Upper lobe of left lung (tissue), 6 donors: ENCODE data around the gene ATP10A. TPM values are rescaled to one million over a fixed set of nuclear protein-coding genes. Genes with fewer than 3 reads are reported as not detected.

ENCODE experiments used
- ATAC-seq, 2 donors: fragments of 200-7000 bp; cut with Tn5 transposase; one replicate each; pipeline ENCODE4 v1.9.1; 2022; ENCODE audit warnings: mild to moderate bottlenecking in 2 of 2, moderate library complexity in 2 of 2; ENCODE audit not compliant: low FRiP score in 2 of 2
- DNase-seq, 2 donors: peaks; one replicate each; pipeline ENCODE4 v3.0.0-alpha.2; 2019 to 2020
- H3K27ac ChIP-seq, 4 donors: fragments of 200-600 bp; sonication (generic); one replicate each; pipeline ENCODE4 v1.5.1; 2016 to 2019
- H3K27me3 ChIP-seq, 4 donors: fragments of 200-600 bp; sonication (generic); one replicate each; pipeline ENCODE4 v1.5.1; 2017 to 2019
- H3K36me3 ChIP-seq, 4 donors: fragments of 200-600 bp; sonication (generic); one replicate each; pipeline ENCODE4 v1.5.1; 2016 to 2019
- H3K4me1 ChIP-seq, 4 donors: fragments of 200-600 bp; sonication (generic); one replicate each; pipeline ENCODE4 v1.5.1; 2018 to 2019
- H3K4me3 ChIP-seq, 4 donors: fragments of 200-600 bp; sonication (generic); one replicate each; pipeline ENCODE4 v1.5.1; 2017 to 2019; ENCODE audit warnings: mild to moderate bottlenecking in 2 of 4, moderate library complexity in 1 of 4
- H3K9me3 ChIP-seq, 4 donors: fragments of 200-600 bp; sonication (generic); one replicate each; pipeline ENCODE4 v1.5.1; 2018 to 2019
- EP300 ChIP-seq, 4 donors: sonication (generic); formaldehyde crosslinking; IDR thresholded peaks; one replicate each; pipeline ENCODE4 v1.5.1; 2017; ENCODE audit warnings: antibody characterized with exemption in 4 of 4, control low read depth in 2 of 4
- POLR2A ChIP-seq, 4 donors: fragments of 450-650 bp; IDR thresholded peaks; one replicate each; pipeline ENCODE4 v1.5.1; 2016 to 2017; ENCODE audit warnings: antibody characterized with exemption in 4 of 4, mild to moderate bottlenecking in 2 of 4
- POLR2AphosphoS5 ChIP-seq, 2 donors: sonication (generic); formaldehyde crosslinking; IDR thresholded peaks; one replicate each; pipeline ENCODE4 v1.5.1; 2017; ENCODE audit warnings: antibody characterized with exemption in 2 of 2
- WGBS, 2 donors: methylation state at CpG; one replicate each; pipeline ENCODE4 v1.1.5; 2017 to 2018; 5-methylcytosine and 5-hydroxymethylcytosine counted together
- total RNA-seq, 6 donors: library from RNA; depleted of rRNA in 4 of 6; stranded (reverse); fragments of >200 nt in 4 of 6; gene quantifications; one replicate each; pipeline versions ENCODE4 v1.1.0 to v1.2.1, GENCODE V29; 2016 to 2021
- TF ChIP-seq, protein P1 (sequence below), 6 experiments: fragments of 450-650 bp in 4 of 6; fragments of 200-600 bp in 2 of 6; sonication (generic) in 2 of 6; IDR thresholded peaks; one replicate each; pipeline ENCODE4 v1.5.1; 2016 to 2019; ENCODE audit warnings: antibody characterized with exemption in 6 of 6
- donor health status: DM: no; HTN: no; CAD: no; lungs with moderate emphysema.
- donor health status: DM: no; HTN: yes; CAD: no; lungs with severe emphysema.

The ATP10A gene
- total RNA-seq, 6 donors from 2014 or later: 17.8 to 62.4 (median 32.3) TPM

DNA sequence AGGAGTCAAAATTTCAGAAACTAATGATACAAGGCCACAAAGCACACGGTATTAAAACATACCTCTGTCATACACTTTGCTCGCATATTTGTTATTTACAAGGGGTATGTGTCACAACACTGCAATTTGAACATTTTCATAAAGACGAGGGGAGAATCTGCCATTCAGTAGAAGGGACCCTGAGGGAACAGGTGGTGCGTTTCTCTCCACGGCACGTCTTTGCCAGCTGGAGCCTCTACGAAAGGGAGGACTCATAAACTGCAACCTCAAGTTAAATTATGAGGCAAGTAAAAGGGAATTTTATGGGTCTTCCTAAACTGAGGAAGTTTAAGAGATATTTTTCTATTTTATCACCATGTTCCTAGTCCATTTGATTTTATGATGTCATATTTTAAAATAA is 19.1 kb downstream of the ATP10A start:
- DNase-seq: no peak
- no peaks in the 10 kb centered on the region for H3K27me3 ChIP-seq
- no peaks in the 10 kb centered on the region for H3K9me3 ChIP-seq
- H3K36me3 ChIP-seq: no peaks in the 10 kb centered on the region
- 84 to 85% methylated on average over 7 of the region's 7 CpGs for WGBS, 2 donors
- no peak for ATAC-seq
- no peak overlapping the region for H3K4me3 ChIP-seq
- H3K27ac ChIP-seq: no peak overlapping the region
- peaks cover 0 to 8% (median 5%) of the 10 kb centered on the region in 4 donors for H3K4me1 ChIP-seq
- TF ChIP-seq POLR2AphosphoS5 (IDR thresholded peaks at IDR 0.05) (no peak), POLR2A (IDR thresholded peaks at IDR 0.05) (no peak), EP300 (IDR thresholded peaks at IDR 0.05) (no peak)
- TF ChIP-seq, protein P1, sequence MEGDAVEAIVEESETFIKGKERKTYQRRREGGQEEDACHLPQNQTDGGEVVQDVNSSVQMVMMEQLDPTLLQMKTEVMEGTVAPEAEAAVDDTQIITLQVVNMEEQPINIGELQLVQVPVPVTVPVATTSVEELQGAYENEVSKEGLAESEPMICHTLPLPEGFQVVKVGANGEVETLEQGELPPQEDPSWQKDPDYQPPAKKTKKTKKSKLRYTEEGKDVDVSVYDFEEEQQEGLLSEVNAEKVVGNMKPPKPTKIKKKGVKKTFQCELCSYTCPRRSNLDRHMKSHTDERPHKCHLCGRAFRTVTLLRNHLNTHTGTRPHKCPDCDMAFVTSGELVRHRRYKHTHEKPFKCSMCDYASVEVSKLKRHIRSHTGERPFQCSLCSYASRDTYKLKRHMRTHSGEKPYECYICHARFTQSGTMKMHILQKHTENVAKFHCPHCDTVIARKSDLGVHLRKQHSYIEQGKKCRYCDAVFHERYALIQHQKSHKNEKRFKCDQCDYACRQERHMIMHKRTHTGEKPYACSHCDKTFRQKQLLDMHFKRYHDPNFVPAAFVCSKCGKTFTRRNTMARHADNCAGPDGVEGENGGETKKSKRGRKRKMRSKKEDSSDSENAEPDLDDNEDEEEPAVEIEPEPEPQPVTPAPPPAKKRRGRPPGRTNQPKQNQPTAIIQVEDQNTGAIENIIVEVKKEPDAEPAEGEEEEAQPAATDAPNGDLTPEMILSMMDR (IDR thresholded peaks at IDR 0.05): no peak

DNA sequence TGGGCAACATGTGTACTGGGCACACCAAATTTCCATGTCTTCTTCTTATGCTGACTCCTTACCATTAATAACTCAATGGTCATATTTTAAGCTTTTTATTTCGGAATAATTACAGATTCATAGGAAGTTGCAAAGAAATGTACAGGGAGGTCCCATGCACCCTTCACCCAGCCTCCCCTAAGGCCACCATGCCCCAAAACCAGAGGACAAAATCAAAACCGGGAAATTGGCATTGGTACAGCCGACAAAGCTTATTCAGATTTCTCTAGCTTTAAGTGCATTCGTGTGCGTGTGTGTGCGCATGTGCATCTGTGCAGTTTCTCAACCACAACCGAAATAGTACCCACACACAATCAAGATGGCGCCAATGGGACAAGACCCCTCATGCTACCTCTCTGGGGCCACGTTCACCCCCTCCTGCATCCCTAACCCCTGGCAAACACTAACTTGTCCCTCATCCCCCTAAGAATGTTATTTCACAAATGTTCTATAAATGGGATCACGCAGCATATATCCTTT is 23.4 kb downstream of the ATP10A start:
- Histone ChIP-seq H3K27ac (no peak overlapping the region), H3K36me3 (no peaks in the 10 kb centered on the region), H3K4me1 (no peaks in the 10 kb centered on the region), H3K4me3 (no peak overlapping the region), H3K9me3 (no peaks in the 10 kb centered on the region), H3K27me3 (no peaks in the 10 kb centered on the region)
- TF ChIP-seq POLR2AphosphoS5 (IDR thresholded peaks at IDR 0.05) (no peak), EP300 (IDR thresholded peaks at IDR 0.05) (no peak), POLR2A (IDR thresholded peaks at IDR 0.05) (no peak)
- TF ChIP-seq, protein P1 (IDR thresholded peaks at IDR 0.05): no peak
- no peak for ATAC-seq
- DNase-seq: no peak
- 85 to 91% methylated on average over 10 of the region's 10 CpGs for WGBS, 2 donors

DNA sequence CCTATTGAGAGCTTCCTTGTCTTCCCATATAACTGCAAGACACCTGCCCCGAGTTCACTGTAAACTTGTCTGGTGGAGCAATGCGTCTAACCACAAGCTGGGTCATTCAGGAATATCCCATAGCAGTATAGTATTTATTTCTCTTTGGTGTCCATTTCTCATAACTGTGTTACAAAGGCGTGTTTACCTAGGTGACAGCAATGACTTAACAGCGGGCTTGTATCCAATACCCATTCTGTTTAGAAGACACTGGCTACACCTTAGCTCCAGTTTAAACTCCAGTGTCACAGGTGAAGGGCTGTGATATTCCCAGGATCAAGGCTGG is 24.3 kb downstream of the ATP10A start:
- TF ChIP-seq, protein P1 (IDR thresholded peaks at IDR 0.05): no peak
- TF ChIP-seq EP300 (IDR thresholded peaks at IDR 0.05) (no peak), POLR2AphosphoS5 (IDR thresholded peaks at IDR 0.05) (no peak), POLR2A (IDR thresholded peaks at IDR 0.05) (no peak)
- no peaks in the 10 kb centered on the region for H3K27me3 ChIP-seq
- no peaks in the 10 kb centered on the region for H3K36me3 ChIP-seq
- no peaks in the 10 kb centered on the region for H3K9me3 ChIP-seq
- ATAC-seq (no peak), DNase-seq (no peak)
- H3K4me3 ChIP-seq: no peak overlapping the region
- H3K4me1 ChIP-seq: no peaks in the 10 kb centered on the region
- WGBS, 2 donors: 49 to 58% methylated on average over 4 of the region's 4 CpGs
- no peak overlapping the region for H3K27ac ChIP-seq

DNA sequence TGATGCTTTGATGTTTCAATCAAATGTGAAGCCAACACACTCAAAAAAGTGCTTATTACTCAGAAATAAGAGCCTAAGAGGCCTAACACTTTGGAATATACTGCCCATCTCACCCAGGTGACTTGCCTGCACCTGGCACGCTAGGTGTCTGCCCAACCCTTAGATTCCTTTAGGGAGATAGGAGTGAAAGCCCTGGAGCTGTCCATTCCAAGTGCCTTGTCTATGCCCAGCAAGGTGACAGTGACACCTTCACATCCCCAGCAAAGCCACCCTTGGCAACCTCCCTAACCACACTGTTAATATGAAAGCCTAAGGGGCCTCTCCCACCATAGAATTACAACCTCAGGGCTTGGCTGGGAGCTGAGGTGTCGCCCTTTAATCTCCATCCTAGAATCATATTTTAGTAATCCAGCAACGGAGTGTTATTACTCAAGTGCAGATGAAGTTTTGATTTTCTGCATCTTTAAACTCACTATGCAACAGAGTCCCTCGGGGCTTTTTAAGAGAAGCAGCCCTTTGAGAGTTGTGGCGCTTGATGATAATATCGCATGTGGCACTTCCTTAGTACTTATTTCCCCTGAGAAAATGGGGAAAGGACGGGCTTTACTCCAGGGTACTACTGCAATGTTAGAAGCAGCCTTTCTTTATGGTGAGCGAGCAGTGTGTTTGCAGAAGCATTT is 24.8 kb downstream of the ATP10A start:
- no peaks in the 10 kb centered on the region for H3K4me1 ChIP-seq
- H3K36me3 ChIP-seq: no peaks in the 10 kb centered on the region
- no peaks in the 10 kb centered on the region for H3K27me3 ChIP-seq
- TF ChIP-seq POLR2A (IDR thresholded peaks at IDR 0.05) (no peak), EP300 (IDR thresholded peaks at IDR 0.05) (no peak), POLR2AphosphoS5 (IDR thresholded peaks at IDR 0.05) (no peak)
- TF ChIP-seq, protein P1 (IDR thresholded peaks at IDR 0.05): no peak
- DNase-seq: no peak
- no peak for ATAC-seq
- no peak overlapping the region for H3K27ac ChIP-seq
- 46 to 61% methylated on average over 7 to 8 of the region's 8 CpGs for WGBS, 2 donors
- H3K9me3 ChIP-seq: no peaks in the 10 kb centered on the region
- no peak overlapping the region for H3K4me3 ChIP-seq

DNA sequence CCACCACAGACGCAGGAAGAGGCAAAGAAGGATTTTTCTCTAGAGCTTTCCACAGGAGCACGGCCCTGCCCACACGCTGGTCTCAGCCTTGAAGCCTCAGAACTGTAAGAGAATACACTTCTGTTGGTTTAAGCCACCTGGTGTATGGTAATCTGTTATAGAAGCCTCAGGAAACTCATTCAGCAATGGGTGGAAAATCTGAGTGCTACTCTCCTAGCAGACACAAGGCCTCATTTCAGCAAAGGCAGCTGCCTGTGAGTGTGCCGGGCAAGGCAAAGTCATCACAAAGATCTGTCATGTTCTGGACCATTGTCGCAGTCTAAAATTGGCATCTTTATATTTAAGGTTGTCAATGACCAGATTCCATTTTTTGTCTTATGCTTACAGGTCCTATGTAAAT is 31.0 kb downstream of the ATP10A start:
- Histone ChIP-seq H3K4me1 (peaks cover 0 to 10% (median 0%) of the 10 kb centered on the region in 4 donors), H3K36me3 (no peaks in the 10 kb centered on the region), H3K27me3 (no peaks in the 10 kb centered on the region), H3K27ac (peak overlapping the region in 1 of 4 donors; percentile 9), H3K9me3 (no peaks in the 10 kb centered on the region), H3K4me3 (no peak overlapping the region)
- WGBS, 2 donors: 89% methylated on average over 5 of the region's 5 CpGs
- TF ChIP-seq, protein P1 (IDR thresholded peaks at IDR 0.05): no peak
- no peak for TF ChIP-seq POLR2A (IDR thresholded peaks at IDR 0.05)
- TF ChIP-seq POLR2AphosphoS5 (IDR thresholded peaks at IDR 0.05): no peak
- no peak for TF ChIP-seq EP300 (IDR thresholded peaks at IDR 0.05)
- DNase-seq (no peak), ATAC-seq (no peak)
